ENCODE measurements around the gene TSNAXIP1.

Gene TSNAXIP1

GRCh38 chr16:67841816-67842508, 35.3 kb downstream of the TSNAXIP1 start, which contains the start of gene THAP11:
Gene THAP11, plus strand, starts transcription at chr16:67842320. Its CDS starts 235 bp downstream, at chr16:67842555.
- CTCF ChIA-PET: interaction anchor here (1.0 to 1.7 kb wide), 3 partner anchors 10 to 25 kb away, joined by 5 to 8 read pairs (median 7); no protein-coding TSS in a partner anchor
- DNase-seq: peak; percentile 95 to 98 (median 96)
- Histone ChIP-seq H3K36me3 (ENCODE audit: control insufficient read depth in 4 of 4, insufficient read depth in 4 of 4, low read length in 3 of 4) (peaks cover 0 to 9% (median 2%) of the 10 kb centered on the region in 4 experiments), H3K27ac (ENCODE audit: insufficient read depth in 1 of 2, low read depth in 1 of 2, low read length in 2 of 2, poor library complexity in 1 of 2, severe bottlenecking in 2 of 2) (peak within 1 kb of the TSS; percentile 86 to 91), H3K4me3 (ENCODE audit: control insufficient read depth in 1 of 7, extremely low read depth in 1 of 7, insufficient read depth in 4 of 7, low read depth in 2 of 7, low read length in 6 of 7) (peak within 1 kb of the TSS; percentile 72 to 99 (median 95)), H3K27me3 (replicated peaks in 2 of 5; ENCODE audit: control insufficient read depth in 4 of 5, insufficient read depth in 5 of 5, low read length in 4 of 5) (no peaks in the 10 kb centered on the region), H3K4me1 (ENCODE audit: control extremely low read depth in 1 of 4, control insufficient read depth in 4 of 4, insufficient read depth in 4 of 4, low read length in 3 of 4) (peaks cover 21 to 48% (median 40%) of the 10 kb centered on the region in 4 experiments), H3K9me3 (ENCODE audit: control extremely low read depth in 1 of 5, control insufficient read depth in 4 of 5, insufficient read depth in 2 of 5, low read depth in 1 of 5, low read length in 4 of 5) (no peaks in the 10 kb centered on the region)
- 0% methylated on average over 64 of the region's 83 CpGs for WGBS (ENCODE audit: insufficient coverage)
- POLR2A ChIA-PET: no interaction called here

GRCh38 chr16:67842509-67843342, 36.0 kb downstream of the TSNAXIP1 start:
- WGBS (ENCODE audit: insufficient coverage): under 1% methylated on average over 53 of the region's 67 CpGs
- H3K27ac ChIP-seq (ENCODE audit: insufficient read depth in 1 of 2, low read depth in 1 of 2, low read length in 2 of 2, poor library complexity in 1 of 2, severe bottlenecking in 2 of 2): peak overlapping the region; percentile 86 to 91
- ChIA-PET POLR2A (interaction anchor here (0.6 kb wide), 1 partner anchor 49 kb away, joined by 4 read pairs; no protein-coding TSS in a partner anchor), CTCF (interaction anchor here (1.0 to 11.8 kb wide), 5 partner anchors 9 to 31 kb away, joined by 3 to 155 read pairs (median 3); no protein-coding TSS in a partner anchor)
- peaks cover 0 to 9% (median 2%) of the 10 kb centered on the region in 4 experiments for H3K36me3 ChIP-seq (ENCODE audit: control insufficient read depth in 4 of 4, insufficient read depth in 4 of 4, low read length in 3 of 4)
- peak overlapping the region; percentile 72 to 99 (median 95) for H3K4me3 ChIP-seq (ENCODE audit: control insufficient read depth in 1 of 7, extremely low read depth in 1 of 7, insufficient read depth in 4 of 7, low read depth in 2 of 7, low read length in 6 of 7)
- no peaks in the 10 kb centered on the region for H3K27me3 ChIP-seq (replicated peaks in 2 of 5; ENCODE audit: control insufficient read depth in 4 of 5, insufficient read depth in 5 of 5, low read length in 4 of 5)
- H3K9me3 ChIP-seq (ENCODE audit: control extremely low read depth in 1 of 5, control insufficient read depth in 4 of 5, insufficient read depth in 2 of 5, low read depth in 1 of 5, low read length in 4 of 5): no peaks in the 10 kb centered on the region
- peak; percentile 74 to 86 (median 80) for DNase-seq
- peaks cover 21 to 50% (median 44%) of the 10 kb centered on the region in 4 experiments for H3K4me1 ChIP-seq (ENCODE audit: control extremely low read depth in 1 of 4, control insufficient read depth in 4 of 4, insufficient read depth in 4 of 4, low read length in 3 of 4)

DNA sequence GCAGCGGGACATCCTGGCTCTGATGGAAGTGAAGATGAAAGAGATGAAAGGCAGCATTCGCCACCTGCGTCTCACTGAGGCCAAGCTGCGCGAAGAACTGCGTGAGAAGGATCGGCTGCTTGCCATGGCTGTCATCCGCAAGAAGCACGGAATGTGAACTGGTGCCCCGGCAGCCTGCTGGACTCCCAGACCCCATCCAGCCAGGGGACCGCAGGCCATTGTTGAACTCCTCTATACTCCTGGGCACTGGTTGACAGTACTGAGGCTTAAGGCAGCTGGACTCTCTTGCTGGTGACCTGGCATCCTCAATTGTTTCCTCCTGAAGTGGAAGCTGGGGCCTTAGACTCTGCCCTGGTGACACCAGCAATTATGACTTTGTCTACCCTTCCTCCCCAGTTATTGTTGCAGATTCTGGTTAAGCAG, 36.7 kb downstream of the TSNAXIP1 start:
- POLR2A ChIA-PET: interaction anchor here (0.6 kb wide), 1 partner anchor 49 kb away, joined by 4 read pairs; no protein-coding TSS in a partner anchor
- peaks cover 23 to 56% (median 50%) of the 10 kb centered on the region in 4 experiments for H3K4me1 ChIP-seq (ENCODE audit: control extremely low read depth in 1 of 4, control insufficient read depth in 4 of 4, insufficient read depth in 4 of 4, low read length in 3 of 4)

GRCh38 chr16:67844497-67844896, 37.8 kb downstream of the TSNAXIP1 start:
- peaks cover 0 to 12% (median 2%) of the 10 kb centered on the region in 4 experiments for H3K36me3 ChIP-seq (ENCODE audit: control insufficient read depth in 4 of 4, insufficient read depth in 4 of 4, low read length in 3 of 4)
- ChIA-PET CTCF (interaction anchor here (0.6 to 11.8 kb wide), 11 partner anchors 9 to 385 kb away, joined by 3 to 155 read pairs (median 3); no protein-coding TSS in a partner anchor), POLR2A (interaction anchor here (0.6 kb wide), 1 partner anchor 640 kb away, joined by 3 read pairs; no protein-coding TSS in a partner anchor)
- peaks cover 23 to 56% (median 52%) of the 10 kb centered on the region in 4 experiments for H3K4me1 ChIP-seq (ENCODE audit: control extremely low read depth in 1 of 4, control insufficient read depth in 4 of 4, insufficient read depth in 4 of 4, low read length in 3 of 4)
- H3K27ac ChIP-seq (ENCODE audit: insufficient read depth in 1 of 2, low read depth in 1 of 2, low read length in 2 of 2, poor library complexity in 1 of 2, severe bottlenecking in 2 of 2): no peak overlapping the region
- H3K4me3 ChIP-seq (ENCODE audit: control insufficient read depth in 1 of 7, extremely low read depth in 1 of 7, insufficient read depth in 4 of 7, low read depth in 2 of 7, low read length in 6 of 7): peak overlapping the region in 1 of 7 experiments; percentile 94
- DNase-seq: no peak
- WGBS (ENCODE audit: insufficient coverage): 95% methylated on average over 3 of the region's 4 CpGs
- no peaks in the 10 kb centered on the region for H3K27me3 ChIP-seq (replicated peaks in 2 of 5; ENCODE audit: control insufficient read depth in 4 of 5, insufficient read depth in 5 of 5, low read length in 4 of 5)
- H3K9me3 ChIP-seq (ENCODE audit: control extremely low read depth in 1 of 5, control insufficient read depth in 4 of 5, insufficient read depth in 2 of 5, low read depth in 1 of 5, low read length in 4 of 5): no peaks in the 10 kb centered on the region

More for the DNA sequence above, 36.7 kb downstream of the TSNAXIP1 start:
- H3K27ac ChIP-seq (ENCODE audit: insufficient read depth in 1 of 2, low read depth in 1 of 2, low read length in 2 of 2, poor library complexity in 1 of 2, severe bottlenecking in 2 of 2): peak overlapping the region in 1 of 2 experiments; percentile 47
- H3K9me3 ChIP-seq (ENCODE audit: control extremely low read depth in 1 of 5, control insufficient read depth in 4 of 5, insufficient read depth in 2 of 5, low read depth in 1 of 5, low read length in 4 of 5): no peaks in the 10 kb centered on the region
- no peak for DNase-seq
- no peaks in the 10 kb centered on the region for H3K27me3 ChIP-seq (replicated peaks in 2 of 5; ENCODE audit: control insufficient read depth in 4 of 5, insufficient read depth in 5 of 5, low read length in 4 of 5)
- H3K4me3 ChIP-seq (ENCODE audit: control insufficient read depth in 1 of 7, extremely low read depth in 1 of 7, insufficient read depth in 4 of 7, low read depth in 2 of 7, low read length in 6 of 7): peak overlapping the region; percentile 72 to 99 (median 95)
- CTCF ChIA-PET: interaction anchor here (1.0 to 11.8 kb wide), 7 partner anchors 9 to 387 kb away, joined by 3 to 155 read pairs (median 3); no protein-coding TSS in a partner anchor
- 18% methylated on average over 11 of the region's 11 CpGs for WGBS (ENCODE audit: insufficient coverage)
- H3K36me3 ChIP-seq (ENCODE audit: control insufficient read depth in 4 of 4, insufficient read depth in 4 of 4, low read length in 3 of 4): peaks cover 0 to 9% (median 2%) of the 10 kb centered on the region in 4 experiments

- WGBS (ENCODE audit: insufficient coverage): 82% methylated on average over 5 of the region's 5 CpGs
- Histone ChIP-seq H3K27me3 (replicated peaks in 2 of 5; ENCODE audit: control insufficient read depth in 4 of 5, insufficient read depth in 5 of 5, low read length in 4 of 5) (no peaks in the 10 kb centered on the region), H3K4me1 (ENCODE audit: control extremely low read depth in 1 of 4, control insufficient read depth in 4 of 4, insufficient read depth in 4 of 4, low read length in 3 of 4) (peaks cover 23 to 56% (median 52%) of the 10 kb centered on the region in 4 experiments), H3K4me3 (ENCODE audit: control insufficient read depth in 1 of 7, extremely low read depth in 1 of 7, insufficient read depth in 4 of 7, low read depth in 2 of 7, low read length in 6 of 7) (peak overlapping the region in 6 of 7 experiments; percentile 81 to 95 (median 90)), H3K9me3 (ENCODE audit: control extremely low read depth in 1 of 5, control insufficient read depth in 4 of 5, insufficient read depth in 2 of 5, low read depth in 1 of 5, low read length in 4 of 5) (no peaks in the 10 kb centered on the region), H3K36me3 (ENCODE audit: control insufficient read depth in 4 of 4, insufficient read depth in 4 of 4, low read length in 3 of 4) (peaks cover 0 to 14% (median 2%) of the 10 kb centered on the region in 4 experiments), H3K27ac (ENCODE audit: insufficient read depth in 1 of 2, low read depth in 1 of 2, low read length in 2 of 2, poor library complexity in 1 of 2, severe bottlenecking in 2 of 2) (peak overlapping the region; percentile 84 to 94)
- no peak for DNase-seq
- CTCF ChIA-PET: interaction anchor here (0.7 to 11.8 kb wide), 9 partner anchors 12 to 176 kb away, joined by 3 to 155 read pairs (median 5); no protein-coding TSS in a partner anchor
- POLR2A ChIA-PET: interaction anchor here (0.6 kb wide), 1 partner anchor 641 kb away, joined by 3 read pairs; no protein-coding TSS in a partner anchor
Measured at GRCh38 chr16:67845291-67846062, 38.8 kb downstream of the TSNAXIP1 start.

DNA sequence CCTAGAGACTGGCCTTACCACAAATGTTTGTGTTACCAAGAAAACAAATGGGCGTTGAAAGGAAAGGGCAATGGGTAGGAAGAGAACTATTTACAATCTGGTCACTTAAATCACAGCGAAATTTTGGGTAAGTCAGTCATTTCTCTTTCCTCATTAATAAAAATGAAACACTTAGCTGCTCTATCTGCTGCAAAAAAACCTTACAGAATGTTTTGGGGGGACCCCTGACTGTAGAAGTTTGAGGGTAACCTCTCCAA, 39.3 kb downstream of the TSNAXIP1 start:
- POLR2A ChIA-PET: interaction anchor here (0.9 kb wide), 1 partner anchor 12 kb away, joined by 5 read pairs; no protein-coding TSS in a partner anchor
- Histone ChIP-seq H3K36me3 (ENCODE audit: control insufficient read depth in 4 of 4, insufficient read depth in 4 of 4, low read length in 3 of 4) (peaks cover 0 to 16% (median 2%) of the 10 kb centered on the region in 4 experiments), H3K27ac (ENCODE audit: insufficient read depth in 1 of 2, low read depth in 1 of 2, low read length in 2 of 2, poor library complexity in 1 of 2, severe bottlenecking in 2 of 2) (peak overlapping the region; percentile 84 to 94), H3K9me3 (ENCODE audit: control extremely low read depth in 1 of 5, control insufficient read depth in 4 of 5, insufficient read depth in 2 of 5, low read depth in 1 of 5, low read length in 4 of 5) (no peaks in the 10 kb centered on the region), H3K4me1 (ENCODE audit: control extremely low read depth in 1 of 4, control insufficient read depth in 4 of 4, insufficient read depth in 4 of 4, low read length in 3 of 4) (peaks cover 23 to 56% (median 52%) of the 10 kb centered on the region in 4 experiments), H3K27me3 (replicated peaks in 2 of 5; ENCODE audit: control insufficient read depth in 4 of 5, insufficient read depth in 5 of 5, low read length in 4 of 5) (no peaks in the 10 kb centered on the region), H3K4me3 (ENCODE audit: control insufficient read depth in 1 of 7, extremely low read depth in 1 of 7, insufficient read depth in 4 of 7, low read depth in 2 of 7, low read length in 6 of 7) (peak overlapping the region; percentile 81 to 97 (median 93))
- no CpG with 5 or more reads among the region's 2 CpGs for WGBS (ENCODE audit: insufficient coverage)
- DNase-seq: no peak
- CTCF ChIA-PET: interaction anchor here (1.1 to 11.8 kb wide), 4 partner anchors 12 to 44 kb away, joined by 5 to 155 read pairs (median 14); no protein-coding TSS in a partner anchor
